HG03060 (cell line): ENCODE measurements around the gene C1QC.

Experiments used
- ATAC-seq: cut with Tn5 transposase; IDR thresholded peaks from one replicate; pipeline ENCODE4 v1.9.1; 2021; ENCODE audit warnings: low read depth, moderate number of reproducible peaks; ENCODE audit not compliant: unreplicated experiment

Gene C1QC

DNA sequence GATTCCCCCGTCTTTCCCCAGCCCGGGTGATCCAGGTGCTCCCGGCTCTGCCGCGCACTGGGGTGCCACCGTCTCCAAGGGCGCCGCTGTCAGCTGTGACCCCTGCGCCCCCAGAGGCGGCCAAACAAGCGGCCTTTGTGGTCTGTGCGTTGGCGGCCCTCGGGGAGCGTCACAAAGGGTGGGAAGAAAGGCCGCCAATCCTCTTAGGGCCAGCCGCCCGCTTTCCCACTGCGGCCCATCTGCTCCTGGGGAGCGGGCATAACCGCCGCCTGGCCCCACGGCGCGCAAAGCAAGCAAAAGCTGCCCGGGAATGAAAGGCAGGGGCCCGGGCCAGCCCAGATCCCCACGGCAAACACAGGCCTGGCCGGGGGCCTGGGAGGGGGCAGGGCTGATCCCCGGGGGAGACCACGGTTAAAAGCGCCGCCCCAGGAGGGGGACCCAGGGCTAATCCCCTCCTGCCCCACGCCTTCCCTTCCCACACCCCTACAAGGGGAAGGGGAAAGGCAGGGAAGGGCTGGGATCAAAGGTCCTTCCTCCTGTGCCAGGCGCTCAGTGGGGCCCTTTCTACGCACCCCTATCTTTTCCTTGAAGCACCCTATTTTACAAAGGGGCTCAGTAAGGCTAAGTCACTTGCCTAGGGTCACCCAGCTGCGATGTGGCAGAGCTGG, 33.6 kb downstream of the C1QC start:
- ATAC-seq: no peak

DNA sequence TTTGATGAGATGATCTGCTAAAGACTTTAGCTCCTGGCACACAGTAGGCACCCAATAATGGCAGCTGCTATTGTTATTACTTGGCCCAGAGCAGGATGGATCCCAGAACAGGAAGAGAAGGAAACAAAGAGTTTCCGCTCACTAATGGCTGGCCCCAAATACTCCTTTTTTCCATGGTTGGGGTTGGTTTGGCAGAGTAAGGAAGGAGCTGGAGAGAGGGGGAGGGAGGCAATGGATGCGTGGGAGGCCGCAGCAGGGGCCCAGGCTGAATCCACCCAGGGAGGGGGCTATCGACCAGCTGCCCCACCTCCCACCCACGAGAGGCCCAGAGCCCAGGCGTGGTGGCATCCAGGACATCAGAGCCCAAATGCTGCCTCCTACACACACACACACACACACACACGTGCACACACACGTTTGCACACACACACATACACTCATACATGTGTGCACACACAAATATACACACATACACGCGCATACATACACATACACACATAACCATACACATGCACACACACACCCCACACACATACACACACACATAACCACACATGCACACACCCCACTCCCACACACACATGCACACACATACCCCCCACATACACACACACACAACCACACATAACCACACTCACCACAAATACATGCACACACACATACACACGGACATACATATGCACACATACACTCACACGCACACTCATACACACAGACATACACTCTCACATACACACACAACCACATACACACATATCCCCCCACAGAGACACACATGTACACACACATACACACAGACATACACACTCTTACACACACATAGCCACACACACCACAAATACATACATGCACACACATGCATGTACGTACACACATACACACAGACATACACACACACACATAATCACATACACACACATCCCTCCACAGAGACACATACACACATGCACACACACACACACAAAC, 34.8 kb downstream of the C1QC start:
- no peak for ATAC-seq

DNA sequence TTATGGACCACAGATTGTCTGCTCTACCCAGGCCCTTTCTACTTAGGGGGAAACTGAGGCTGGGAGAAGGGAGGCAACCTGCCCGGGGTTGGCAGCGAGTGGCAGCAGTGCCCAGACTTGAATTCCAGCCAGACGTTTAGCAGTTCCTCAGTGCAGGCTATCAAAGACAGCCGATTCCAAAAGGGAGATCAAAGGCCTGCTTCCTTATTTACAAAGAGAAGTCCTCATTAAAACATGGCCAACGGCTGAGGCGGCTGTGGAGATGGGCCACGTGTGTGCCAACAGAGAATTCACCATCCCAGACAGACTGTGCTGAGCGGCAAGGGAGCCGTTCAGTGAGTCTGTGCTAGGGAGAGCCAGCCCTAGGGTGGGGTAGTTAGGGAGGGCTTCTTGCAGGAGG, 37.3 kb downstream of the C1QC start:
- no peak for ATAC-seq

DNA sequence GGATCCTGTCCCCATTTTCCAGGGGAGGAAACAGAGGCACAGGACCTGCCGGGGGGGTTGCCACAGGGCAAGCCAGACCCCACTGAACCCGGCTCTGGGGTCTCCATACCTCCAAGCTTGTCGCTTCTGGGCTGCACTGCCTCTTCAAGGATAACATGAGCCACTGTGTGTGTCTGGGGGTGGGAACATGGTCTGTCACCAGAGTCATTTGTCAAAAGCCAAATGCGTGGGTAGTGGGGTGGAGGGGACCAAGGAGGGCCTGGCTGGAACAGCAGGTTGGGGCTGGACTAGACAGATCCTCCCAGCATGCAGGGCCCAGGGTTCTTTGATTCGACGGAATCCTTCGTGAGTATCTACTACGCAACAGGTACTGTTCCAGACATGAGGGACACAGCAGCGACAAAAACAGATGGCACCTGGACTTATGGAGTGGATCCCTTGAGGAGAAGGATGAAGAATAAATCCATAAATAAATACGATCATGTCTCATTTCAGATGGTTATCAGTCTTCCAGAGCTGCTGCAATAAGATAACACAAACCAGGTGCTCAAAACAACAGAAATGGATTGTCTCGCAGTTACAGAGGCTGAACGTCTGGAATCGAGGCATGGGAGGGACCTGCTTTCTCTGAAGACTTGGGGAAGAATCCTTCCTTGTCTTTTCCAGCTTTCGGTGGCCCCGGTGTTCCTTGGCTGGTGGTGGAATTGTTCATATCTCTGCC, 38.3 kb downstream of the C1QC start:
- no peak for ATAC-seq

DNA sequence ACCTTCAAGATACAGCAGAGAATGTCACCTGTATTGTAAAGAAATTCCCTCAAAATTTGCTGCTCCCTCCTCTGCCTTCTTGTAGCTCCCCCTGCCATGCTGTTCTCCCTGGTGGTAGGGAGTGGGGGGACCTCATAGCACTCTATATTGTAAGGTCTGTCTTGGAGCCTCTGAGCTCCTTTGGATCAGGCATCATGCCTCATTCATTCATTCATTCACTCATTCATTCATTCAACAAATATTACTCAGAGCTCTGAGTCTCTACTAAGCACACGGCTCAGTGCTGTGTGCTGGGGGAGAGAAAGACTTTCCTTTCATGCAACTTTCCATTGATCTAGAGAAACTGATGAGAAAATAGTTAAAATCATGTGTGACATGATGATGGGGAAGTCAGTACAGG, 40.1 kb downstream of the C1QC start:
- ATAC-seq: no peak

DNA sequence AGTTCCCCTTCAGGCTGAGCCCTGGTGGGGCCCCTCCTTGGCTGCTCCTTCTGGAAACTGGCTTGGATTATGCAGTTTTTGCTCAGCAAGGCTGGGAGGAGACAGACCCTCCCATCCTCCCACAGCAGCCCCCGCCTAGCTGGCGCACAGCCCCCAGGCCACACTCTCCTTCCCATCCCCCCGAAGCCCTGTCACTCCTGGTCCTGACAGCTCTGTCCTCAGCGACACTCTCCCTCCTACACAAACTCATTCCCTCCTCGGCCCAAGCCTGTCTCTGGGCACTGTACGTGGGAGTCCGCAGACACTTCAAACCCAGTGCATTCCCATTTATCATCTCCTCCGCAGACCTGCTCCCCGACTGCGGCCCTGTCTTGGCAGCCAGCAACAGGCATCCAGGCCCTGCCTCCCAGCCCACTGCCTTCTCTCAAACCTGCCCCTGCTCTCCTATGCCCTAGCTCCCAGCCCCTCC, 42.2 kb downstream of the C1QC start:
- ATAC-seq: no peak

DNA sequence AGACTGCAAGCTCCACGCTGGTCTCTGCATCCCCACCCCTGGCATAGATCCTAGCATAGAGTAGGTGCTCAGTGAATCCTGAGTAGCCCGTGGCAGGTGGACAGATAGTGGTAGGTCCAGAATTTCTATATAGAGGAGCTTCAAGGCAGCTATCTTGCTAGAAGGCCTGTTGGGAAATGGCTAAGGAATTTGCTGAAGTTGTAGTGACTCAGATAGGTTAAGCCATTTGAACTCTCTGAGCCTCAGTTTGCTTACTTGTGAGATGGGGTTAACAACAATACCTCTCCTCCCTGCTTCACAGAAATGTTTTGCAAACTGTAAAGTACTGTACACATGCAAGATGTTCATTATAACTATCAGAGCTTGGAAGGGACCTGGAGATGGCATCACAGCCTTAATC, 43.8 kb downstream of the C1QC start:
- ATAC-seq: no peak

DNA sequence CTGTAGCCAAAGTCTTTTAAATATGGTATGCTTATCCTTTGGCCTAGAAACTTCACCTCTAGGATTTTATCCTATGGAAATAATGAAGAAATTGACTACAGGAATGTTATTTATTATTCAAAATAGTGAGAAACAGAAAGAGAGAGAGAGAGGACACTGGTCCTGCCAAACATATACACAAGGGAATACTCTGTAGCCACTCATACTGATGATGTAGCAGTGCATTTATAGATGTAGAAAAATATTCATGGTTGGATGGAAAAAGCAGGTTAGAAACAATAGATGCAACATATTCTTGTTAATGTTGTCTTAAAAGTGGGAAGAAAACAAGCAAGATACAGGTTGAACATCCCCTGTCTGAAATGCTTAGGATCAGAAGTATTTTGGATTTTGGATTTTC, 45.0 kb downstream of the C1QC start:
- ATAC-seq: no peak

DNA sequence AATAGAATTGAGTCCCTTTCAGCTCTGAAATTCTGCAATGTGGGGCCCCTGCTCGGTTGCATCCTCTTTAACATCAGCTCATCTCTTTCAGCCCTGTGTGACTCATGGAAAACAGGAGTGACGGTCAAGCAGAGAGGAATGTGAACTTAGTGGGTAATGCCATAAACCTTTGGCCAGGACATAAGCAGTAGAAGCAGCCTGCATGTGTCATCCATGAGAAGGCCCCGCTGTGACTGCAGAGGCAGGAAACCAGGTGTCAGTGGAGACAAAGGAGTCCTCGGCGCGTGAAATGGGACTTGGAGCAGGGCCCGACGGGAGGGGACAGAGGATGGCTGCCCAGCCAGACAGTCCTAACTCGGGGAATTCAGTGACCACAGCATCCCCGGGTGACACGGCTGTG, 46.1 kb downstream of the C1QC start:
- no peak for ATAC-seq

DNA sequence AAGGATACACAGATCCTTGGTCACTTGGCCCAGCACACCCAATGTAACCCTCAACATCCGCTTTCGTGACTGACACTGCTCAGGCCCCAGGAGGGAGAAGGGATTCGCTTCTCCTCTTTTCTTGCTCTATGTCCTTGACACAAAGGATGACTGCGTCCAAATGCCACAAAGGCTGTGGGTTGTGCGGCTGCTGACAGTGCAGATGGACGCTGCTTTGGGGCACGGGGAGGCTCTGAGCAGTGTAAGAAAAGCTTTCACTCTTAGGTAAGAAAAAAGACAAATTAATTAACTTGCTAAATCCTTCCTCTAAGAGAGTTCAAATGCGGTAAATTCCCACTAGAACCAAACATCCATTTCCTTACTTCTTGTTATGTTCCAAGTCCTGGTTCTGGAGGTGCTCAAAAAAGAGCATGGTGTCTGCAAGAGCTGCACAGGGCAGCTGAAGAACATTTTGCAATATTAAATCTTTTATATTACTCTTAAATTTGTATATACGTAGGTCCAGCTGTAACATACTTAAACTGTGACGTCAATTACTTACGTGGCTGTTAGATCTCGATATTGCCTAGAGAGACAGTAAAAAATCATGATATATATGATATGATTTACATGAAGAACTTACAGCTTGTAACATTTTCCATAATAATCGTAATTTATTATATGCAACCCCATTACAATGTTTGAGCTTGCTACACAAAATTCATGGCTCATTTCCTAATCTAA, 47.8 kb downstream of the C1QC start:
- ATAC-seq: no peak

DNA sequence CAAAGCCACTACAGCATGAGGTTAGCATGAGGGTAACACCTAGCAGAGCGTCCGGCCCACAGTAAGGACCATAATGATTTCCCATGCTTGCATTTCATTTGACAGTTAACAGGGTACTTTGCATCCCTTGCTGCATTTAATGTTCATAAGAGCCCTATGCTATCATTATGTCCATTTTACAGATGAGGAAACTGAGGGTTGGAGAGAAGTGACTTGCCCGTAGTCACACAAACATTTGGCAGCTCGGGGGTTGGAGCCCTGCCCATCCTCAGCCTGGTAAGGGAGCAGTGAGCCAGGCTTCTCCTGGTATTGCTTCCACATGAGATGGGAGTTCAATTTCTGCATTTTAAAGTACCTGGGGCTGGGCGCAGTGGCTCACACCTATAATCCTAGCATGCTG, 50.7 kb downstream of the C1QC start:
- no peak for ATAC-seq

DNA sequence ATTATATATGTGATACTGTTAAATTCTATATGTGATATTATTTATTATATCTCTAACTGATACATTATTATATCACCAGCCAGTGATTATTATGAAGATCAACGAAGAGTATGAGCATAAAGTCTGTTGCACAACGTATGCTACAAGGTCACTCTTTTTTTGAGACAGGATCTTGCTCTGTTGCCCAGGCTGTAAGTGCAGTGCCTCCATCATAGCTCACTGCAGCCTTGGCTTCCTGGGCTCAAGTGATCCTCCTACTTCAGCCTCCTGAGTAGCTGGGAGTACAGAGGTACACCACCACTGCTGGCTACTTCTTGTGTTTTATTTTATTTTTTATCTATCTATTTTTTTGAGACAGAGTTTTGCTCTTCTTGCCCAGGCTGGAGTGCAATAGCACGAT, 53.2 kb downstream of the C1QC start:
- ATAC-seq: no peak
